HepG2 (cell line): ENCODE results near the gene PRTN3. TPM values are rescaled to one million over a fixed set of nuclear protein-coding genes. Genes with fewer than 3 reads are reported as not detected.

ENCODE experiments used
- ARNT ChIP-seq: fragments of 450-650 bp; IDR thresholded peaks from 2 replicates; pipeline ENCODE4 v1.6.1; 2017
- ELF3 ChIP-seq: IDR thresholded peaks from 2 replicates; pipeline ENCODE4 v1.6.1; 2016; ENCODE audit warnings: missing genetic modification reagents, missing compliant biosample characterization
- GABPA ChIP-seq, 2 experiments: IDR thresholded peaks; 2 replicates each; pipeline ENCODE4 v1.6.1; 2011 to 2016; ENCODE audit warnings: low read depth in 2 of 2, low read length in 1 of 2, missing biosample characterization in 1 of 2, missing genetic modification characterization in 1 of 2
- LCORL ChIP-seq, 2 experiments: fragments of 450-650 bp in 1 of 2; sonication (generic) in 1 of 2; formaldehyde crosslinking in 1 of 2; IDR thresholded peaks; 2 replicates each; pipeline versions ENCODE4 v1.5.0 to v1.6.1; 2017 to 2020; ENCODE audit warnings: antibody characterized with exemption in 1 of 2, missing genetic modification reagents in 1 of 2
- MATR3 ChIP-seq: sonication (generic); formaldehyde crosslinking; IDR thresholded peaks from 2 replicates; pipeline ENCODE4 v1.4.0; 2020; ENCODE audit warnings: missing genetic modification reagents
- MIXL1 ChIP-seq: IDR thresholded peaks from 2 replicates; pipeline ENCODE4 v1.6.1; 2016
- NONO ChIP-seq, 2 experiments: fragments of 450-650 bp in 1 of 2; sonication (generic) in 1 of 2; formaldehyde crosslinking in 1 of 2; IDR thresholded peaks in 1 of 2; conservative IDR thresholded peaks in 1 of 2; 2 replicates each; pipeline versions ENCODE4 v1.6.1 to v1.8.0; 2017 to 2022; ENCODE audit warnings: mild to moderate bottlenecking in 1 of 2, missing genetic modification reagents in 1 of 2, moderate library complexity in 1 of 2
- RFX3 ChIP-seq: IDR thresholded peaks from 2 replicates; pipeline ENCODE4 v1.6.1; 2016; ENCODE audit warnings: missing biosample characterization, missing genetic modification reagents
- SSRP1 ChIP-seq: IDR thresholded peaks from 2 replicates; pipeline ENCODE4 v1.6.1; 2016; ENCODE audit warnings: control low read depth
- ZKSCAN1 ChIP-seq: fragments of 150-350 bp; IDR thresholded peaks from 2 replicates; pipeline ENCODE4 v1.6.1; 2014; ENCODE audit warnings: low read length
- ZNF451 ChIP-seq: sonication (generic); formaldehyde crosslinking; IDR thresholded peaks from 2 replicates; pipeline ENCODE4 v1.5.0; 2020; ENCODE audit warnings: mild to moderate bottlenecking, missing genetic modification reagents
- ZNF652 ChIP-seq: IDR thresholded peaks from 2 replicates; pipeline ENCODE4 v1.6.1; 2016; ENCODE audit warnings: low read depth, borderline replicate concordance
- ZNF678 ChIP-seq: sonication (generic); formaldehyde crosslinking; IDR thresholded peaks from 2 replicates; pipeline ENCODE4 v1.4.0; 2020; ENCODE audit warnings: mild to moderate bottlenecking, missing genetic modification reagents
- ZNF766 ChIP-seq: sonication (generic); formaldehyde crosslinking; IDR thresholded peaks from 2 replicates; pipeline ENCODE4 v1.5.0; 2020; ENCODE audit warnings: missing genetic modification reagents, borderline replicate concordance
- ZNF839 ChIP-seq: sonication (generic); formaldehyde crosslinking; IDR thresholded peaks from 2 replicates; pipeline ENCODE4 v1.4.0; 2020; ENCODE audit warnings: missing genetic modification reagents, mild to moderate bottlenecking, borderline replicate concordance
- ZNF878 ChIP-seq: sonication (generic); formaldehyde crosslinking; IDR thresholded peaks from 2 replicates; pipeline ENCODE4 v1.8.1; 2023; ENCODE audit warnings: mild to moderate bottlenecking, missing genetic modification reagents, moderate library complexity
- polyA plus RNA-seq, 8 experiments: library from polyadenylated mRNA; depleted of rRNA in 3 of 8; stranded (reverse) in 7 of 8; unstranded in 1 of 8; fragments of >200 nt; fragmentation: Illumina TruSeq in 4 of 8; extraction: Trizol in 4 of 8; gene quantifications; 2 replicates each; pipeline versions ENCODE4 v1.2.1 to v1.2.3, GENCODE V29; 2011 to 2016; ENCODE audit warnings: low read depth in 4 of 8, missing spikeins in 1 of 8, mixed read lengths in 1 of 8; ENCODE audit not compliant: insufficient read depth in 1 of 8
- total RNA-seq, 5 experiments: library from RNA; depleted of rRNA; stranded (reverse); fragments of >200 nt; fragmentation: Illumina TruSeq; extraction: Trizol; gene quantifications; 2 replicates each; pipeline ENCODE4 v1.2.3, GENCODE V29; 2016; ENCODE audit warnings: low read depth in 1 of 5
- TF ChIP-seq, protein P1 (sequence below): sonication (generic); formaldehyde crosslinking; conservative IDR thresholded peaks from 2 replicates; pipeline ENCODE4 v1.4.0; 2020; ENCODE audit warnings: missing genetic modification reagents
- TF ChIP-seq, protein P2 (sequence below): sonication (generic); formaldehyde crosslinking; IDR thresholded peaks from 2 replicates; pipeline ENCODE4 v1.4.0; 2020; ENCODE audit warnings: mild to moderate bottlenecking, missing genetic modification reagents
- TF ChIP-seq, protein P3 (sequence below): sonication (generic); formaldehyde crosslinking; IDR thresholded peaks from 2 replicates; pipeline ENCODE4 v1.4.0; 2020; ENCODE audit warnings: low read depth, mild to moderate bottlenecking, missing genetic modification reagents
- TF ChIP-seq, protein P4 (sequence below): sonication (generic); formaldehyde crosslinking; IDR thresholded peaks from 2 replicates; pipeline ENCODE4 v1.8.1; 2023; ENCODE audit warnings: mild to moderate bottlenecking, missing genetic modification reagents, borderline replicate concordance
- TF ChIP-seq, protein P5 (sequence below): sonication (generic); formaldehyde crosslinking; IDR thresholded peaks from 2 replicates; pipeline ENCODE4 v1.8.0; 2022; ENCODE audit warnings: mild to moderate bottlenecking, missing genetic modification reagents, borderline replicate concordance
- TF ChIP-seq, protein P6 (sequence below), 2 experiments: fragments of 450-650 bp in 1 of 2; sonication (generic) in 1 of 2; formaldehyde crosslinking; IDR thresholded peaks; 2 replicates each; pipeline versions ENCODE4 v1.5.0 to v1.8.0; 2020 to 2022; ENCODE audit warnings: mild to moderate bottlenecking in 1 of 2, missing genetic modification reagents in 1 of 2

PRTN3 gene
- total and polyA plus RNA-seq, 2 of the 13 experiments (the other 11 are each of a cell fraction or from before 2014, with no cell fraction given) = not detected

DNA sequence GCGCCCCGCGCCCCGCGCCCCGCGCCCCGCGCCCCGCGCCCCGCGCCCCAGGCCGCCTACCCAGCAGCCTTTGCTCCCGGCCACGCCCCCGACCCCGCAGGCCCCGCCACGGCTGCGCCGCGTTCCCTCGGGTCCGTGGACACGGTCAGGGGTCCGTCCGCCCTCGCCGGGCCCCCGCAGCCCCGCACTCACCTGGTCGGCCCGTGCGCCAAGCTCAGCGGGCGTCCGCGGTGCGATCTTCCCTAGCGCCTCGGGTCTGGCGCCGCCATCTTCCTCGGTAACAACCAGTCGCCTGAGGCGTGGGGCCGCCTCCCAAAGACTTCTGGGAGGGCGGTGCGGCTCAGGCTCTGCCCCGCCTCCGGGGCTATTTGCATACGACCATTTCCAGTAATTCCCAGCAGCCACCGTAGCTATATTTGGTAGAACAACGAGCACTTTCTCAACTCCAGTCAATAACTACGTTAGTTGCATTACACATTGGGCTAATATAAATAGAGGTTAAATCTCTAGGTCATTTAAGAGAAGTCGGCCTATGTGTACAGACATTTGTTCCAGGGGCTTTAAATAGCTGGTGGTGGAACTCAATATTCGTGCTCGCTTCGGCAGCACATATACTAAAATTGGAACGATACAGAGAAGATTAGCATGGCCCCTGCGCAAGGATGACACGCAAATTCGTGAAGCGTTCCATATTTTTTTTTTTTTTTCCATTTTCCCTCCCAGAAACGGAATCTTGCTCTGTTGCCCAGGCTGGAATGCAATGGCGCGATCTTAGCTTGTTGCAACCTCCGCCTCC is 52.3 kb downstream of the PRTN3 start, which contains the start of the genes MED16 and RNU6-9 (continued):
- TF ChIP-seq, protein P1, sequence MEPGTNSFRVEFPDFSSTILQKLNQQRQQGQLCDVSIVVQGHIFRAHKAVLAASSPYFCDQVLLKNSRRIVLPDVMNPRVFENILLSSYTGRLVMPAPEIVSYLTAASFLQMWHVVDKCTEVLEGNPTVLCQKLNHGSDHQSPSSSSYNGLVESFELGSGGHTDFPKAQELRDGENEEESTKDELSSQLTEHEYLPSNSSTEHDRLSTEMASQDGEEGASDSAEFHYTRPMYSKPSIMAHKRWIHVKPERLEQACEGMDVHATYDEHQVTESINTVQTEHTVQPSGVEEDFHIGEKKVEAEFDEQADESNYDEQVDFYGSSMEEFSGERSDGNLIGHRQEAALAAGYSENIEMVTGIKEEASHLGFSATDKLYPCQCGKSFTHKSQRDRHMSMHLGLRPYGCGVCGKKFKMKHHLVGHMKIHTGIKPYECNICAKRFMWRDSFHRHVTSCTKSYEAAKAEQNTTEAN (CRISPR knock-in tag) = no peak; the same call in 1 of the 2 replicates
- TF ChIP-seq SSRP1 = peak; percentile 92; the same call in 1 of the 2 replicates
- TF ChIP-seq, protein P2, sequence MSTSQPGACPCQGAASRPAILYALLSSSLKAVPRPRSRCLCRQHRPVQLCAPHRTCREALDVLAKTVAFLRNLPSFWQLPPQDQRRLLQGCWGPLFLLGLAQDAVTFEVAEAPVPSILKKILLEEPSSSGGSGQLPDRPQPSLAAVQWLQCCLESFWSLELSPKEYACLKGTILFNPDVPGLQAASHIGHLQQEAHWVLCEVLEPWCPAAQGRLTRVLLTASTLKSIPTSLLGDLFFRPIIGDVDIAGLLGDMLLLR = no peak
- TF ChIP-seq LCORL (IDR thresholded peaks at IDR 0.05) = no peak
- no peak for TF ChIP-seq LCORL (CRISPR knock-in tag; IDR thresholded peaks at IDR 0.05)
- no peak for TF ChIP-seq ARNT
- TF ChIP-seq ZNF839 = no peak
- TF ChIP-seq ZNF678 (CRISPR knock-in tag) = peak; percentile 27; the same call in 1 of the 2 replicates
- TF ChIP-seq GABPA (IDR thresholded peaks at IDR 0.05; ENCODE audit: low read depth, low read length) = no peak
- TF ChIP-seq GABPA (CRISPR knock-in tag; IDR thresholded peaks at IDR 0.05; ENCODE audit: low read depth) = peak; percentile 44; the same call in 1 of the 2 replicates
- TF ChIP-seq, protein P3, sequence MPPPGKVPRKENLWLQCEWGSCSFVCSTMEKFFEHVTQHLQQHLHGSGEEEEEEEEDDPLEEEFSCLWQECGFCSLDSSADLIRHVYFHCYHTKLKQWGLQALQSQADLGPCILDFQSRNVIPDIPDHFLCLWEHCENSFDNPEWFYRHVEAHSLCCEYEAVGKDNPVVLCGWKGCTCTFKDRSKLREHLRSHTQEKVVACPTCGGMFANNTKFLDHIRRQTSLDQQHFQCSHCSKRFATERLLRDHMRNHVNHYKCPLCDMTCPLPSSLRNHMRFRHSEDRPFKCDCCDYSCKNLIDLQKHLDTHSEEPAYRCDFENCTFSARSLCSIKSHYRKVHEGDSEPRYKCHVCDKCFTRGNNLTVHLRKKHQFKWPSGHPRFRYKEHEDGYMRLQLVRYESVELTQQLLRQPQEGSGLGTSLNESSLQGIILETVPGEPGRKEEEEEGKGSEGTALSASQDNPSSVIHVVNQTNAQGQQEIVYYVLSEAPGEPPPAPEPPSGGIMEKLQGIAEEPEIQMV (CRISPR knock-in tag) = 0 out of 2 replicates have a peak, but pooled peaks have one; percentile 68
- 0 out of 2 replicates have a peak, but pooled peaks have one; percentile 30 for TF ChIP-seq MIXL1
- no peak for TF ChIP-seq ZNF451 (CRISPR knock-in tag)
- TF ChIP-seq, protein P4, sequence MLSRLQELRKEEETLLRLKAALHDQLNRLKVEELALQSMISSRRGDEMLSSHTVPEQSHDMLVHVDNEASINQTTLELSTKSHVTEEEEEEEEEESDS = peak; percentile 100
- no peak for TF ChIP-seq RFX3 (CRISPR knock-in tag)
- 0 out of 2 replicates have a peak, but pooled peaks have one; percentile 43 for TF ChIP-seq ELF3
- TF ChIP-seq, protein P5, sequence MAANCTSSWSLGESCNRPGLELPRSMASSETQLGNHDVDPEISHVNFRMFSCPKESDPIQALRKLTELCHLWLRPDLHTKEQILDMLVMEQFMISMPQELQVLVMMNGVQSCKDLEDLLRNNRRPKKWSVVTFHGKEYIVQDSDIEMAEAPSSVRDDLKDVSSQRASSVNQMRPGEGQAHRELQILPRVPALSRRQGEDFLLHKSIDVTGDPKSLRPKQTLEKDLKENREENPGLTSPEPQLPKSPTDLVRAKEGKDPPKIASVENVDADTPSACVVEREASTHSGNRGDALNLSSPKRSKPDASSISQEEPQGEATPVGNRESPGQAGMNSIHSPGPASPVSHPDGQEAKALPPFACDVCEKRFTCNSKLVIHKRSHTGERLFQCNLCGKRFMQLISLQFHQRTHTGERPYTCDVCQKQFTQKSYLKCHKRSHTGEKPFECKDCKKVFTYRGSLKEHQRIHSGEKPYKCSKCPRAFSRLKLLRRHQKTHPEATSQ (CRISPR knock-in tag) = no peak
- no peak for TF ChIP-seq ZNF878 (CRISPR knock-in tag)
- TF ChIP-seq MATR3 (CRISPR knock-in tag) = no peak
- TF ChIP-seq ZNF652 (CRISPR knock-in tag) = no peak
- TF ChIP-seq, protein P6, sequence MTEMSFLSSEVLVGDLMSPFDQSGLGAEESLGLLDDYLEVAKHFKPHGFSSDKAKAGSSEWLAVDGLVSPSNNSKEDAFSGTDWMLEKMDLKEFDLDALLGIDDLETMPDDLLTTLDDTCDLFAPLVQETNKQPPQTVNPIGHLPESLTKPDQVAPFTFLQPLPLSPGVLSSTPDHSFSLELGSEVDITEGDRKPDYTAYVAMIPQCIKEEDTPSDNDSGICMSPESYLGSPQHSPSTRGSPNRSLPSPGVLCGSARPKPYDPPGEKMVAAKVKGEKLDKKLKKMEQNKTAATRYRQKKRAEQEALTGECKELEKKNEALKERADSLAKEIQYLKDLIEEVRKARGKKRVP (CRISPR knock-in tag; IDR thresholded peaks at IDR 0.05) = no peak
- no peak for TF ChIP-seq NONO (IDR thresholded peaks at IDR 0.05)
- peak; percentile 73 for TF ChIP-seq NONO (CRISPR knock-in tag; conservative IDR thresholded peaks at IDR 0.05)
- no peak for TF ChIP-seq ZKSCAN1
- peak; percentile 43; the same call in 1 of the 2 replicates for TF ChIP-seq ZNF766
